ENCODE measurements around the gene MRLN. TPM values are rescaled to one million over a fixed set of nuclear protein-coding genes. Genes with fewer than 3 reads are reported as not detected.

The MRLN gene
- total and polyA plus RNA-seq, 8 donors, result 5.0 TPM; not detected in 7

DNA sequence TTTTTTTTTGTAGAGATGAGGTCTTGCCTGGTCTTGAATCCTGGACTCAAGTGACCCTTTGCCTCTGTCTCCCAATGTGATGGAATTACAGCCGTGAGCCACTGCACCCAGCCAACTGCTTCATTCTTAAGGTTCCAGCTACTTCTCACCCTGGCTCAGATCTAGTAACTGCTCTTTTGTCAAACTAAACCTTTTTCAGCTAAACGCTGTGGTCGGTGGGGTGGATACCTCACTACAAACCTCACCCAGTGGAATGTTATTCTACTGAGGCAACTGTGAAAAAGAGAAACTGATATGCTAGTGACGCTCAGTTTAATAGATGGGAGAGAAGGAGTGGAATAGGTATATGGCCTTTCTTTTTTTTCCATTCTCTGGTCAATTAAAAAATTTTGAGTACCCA, 1.7 kb upstream of the MRLN start:
- no peak overlapping the region for H3K4me3 ChIP-seq
- WGBS, 5 donors, result 81 to 92% (median 85%) methylated on average over 4 of the region's 4 CpGs
- no peaks in the 10 kb centered on the region for H3K4me1 ChIP-seq
- DNase-seq, result no peak
- no peak overlapping the region for H3K27ac ChIP-seq
- no peaks in the 10 kb centered on the region for H3K36me3 ChIP-seq
- no peaks in the 10 kb centered on the region for H3K27me3 ChIP-seq
- H3K9me3 ChIP-seq, result peaks cover 0 to 7% (median 1%) of the 10 kb centered on the region in 4 donors
- no peak for TF ChIP-seq POLR2A (IDR thresholded peaks at IDR 0.05)
- intact Hi-C loops (cut with DNase I; ENCODE audit: low total_unique reads), result no loop called here

DNA sequence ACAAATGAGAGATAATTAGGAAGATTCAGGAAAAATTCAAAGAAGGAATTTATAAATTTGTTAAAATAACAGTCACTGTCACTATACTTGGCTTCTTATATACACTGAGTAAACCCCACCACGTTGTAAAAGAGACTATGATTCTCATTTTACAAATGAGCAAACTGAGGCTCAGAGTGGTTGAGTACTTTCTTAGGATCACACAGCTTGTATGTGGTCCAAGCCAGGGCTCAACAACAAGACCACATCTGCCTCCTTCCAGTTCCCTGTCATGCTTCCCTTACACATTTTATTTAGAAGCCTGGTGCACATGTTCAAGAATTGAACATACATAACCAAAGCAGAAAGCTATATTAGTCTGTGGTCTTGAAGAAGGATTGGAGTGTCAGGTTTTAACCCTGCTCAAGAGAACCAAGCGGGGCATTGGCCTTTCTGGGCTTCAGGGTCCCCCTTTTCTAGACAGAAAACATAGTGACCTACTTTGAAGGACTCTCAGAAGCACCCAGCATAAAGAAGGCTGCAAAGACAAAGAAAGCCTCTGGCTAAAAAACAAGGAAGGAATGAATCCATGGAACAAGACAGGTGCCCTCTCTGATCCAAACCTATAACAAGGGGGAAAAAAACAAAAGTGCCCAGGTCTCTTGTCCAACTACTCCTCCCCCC, 846 bp downstream of the MRLN start:
- Histone ChIP-seq H3K27me3 (no peaks in the 10 kb centered on the region), H3K36me3 (no peaks in the 10 kb centered on the region), H3K27ac (no peak overlapping the region), H3K4me3 (no peak overlapping the region), H3K9me3 (no peaks in the 10 kb centered on the region), H3K4me1 (no peaks in the 10 kb centered on the region)
- TF ChIP-seq POLR2A (IDR thresholded peaks at IDR 0.05), result no peak
- no peak for TF ChIP-seq POLR2AphosphoS5 (IDR thresholded peaks at IDR 0.05)
- TF ChIP-seq CTCF (IDR thresholded peaks at IDR 0.05), result no peak
- TF ChIP-seq EP300 (IDR thresholded peaks at IDR 0.05), result no peak
- intact Hi-C loops (cut with DNase I; ENCODE audit: low total_unique reads), result no loop called here
- DNase-seq, result no peak
- 59 to 67% (median 64%) methylated on average over 2 of the region's 2 CpGs for WGBS, 5 donors

- no peak for DNase-seq
- H3K4me3 ChIP-seq, result no peak overlapping the region
- 68 to 84% (median 80%) methylated on average over 12 of the region's 12 CpGs for WGBS, 5 donors
Measured at GRCh38 chr10:59750155-59750945, 2.9 kb downstream of the MRLN start.

DNA sequence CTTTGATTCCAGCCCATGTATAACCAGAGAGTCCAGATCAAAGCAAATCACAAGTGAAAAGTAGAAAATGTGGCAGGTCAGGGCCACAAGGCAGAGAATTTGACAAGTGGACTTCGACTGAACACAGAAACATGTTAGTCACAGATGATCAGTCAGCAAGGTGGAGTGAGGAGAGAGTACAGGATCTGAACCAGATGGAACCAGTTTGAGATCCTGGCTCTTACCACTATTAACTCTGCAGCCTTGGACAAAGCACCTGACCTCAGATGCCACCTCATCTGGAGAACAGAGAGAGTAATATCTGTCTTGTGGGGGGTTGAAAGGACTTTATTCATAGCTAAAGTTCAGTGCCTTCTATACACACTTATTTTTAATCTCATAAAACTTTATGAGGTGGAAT, 4.4 kb downstream of the MRLN start:
- no peaks in the 10 kb centered on the region for H3K27me3 ChIP-seq
- no peaks in the 10 kb centered on the region for H3K36me3 ChIP-seq
- peak in 1 of 2 donors; percentile 29 for DNase-seq
- 46 to 74% (median 67%) methylated on average over 1 of the region's 1 CpG for WGBS, 5 donors
- H3K4me3 ChIP-seq, result no peak overlapping the region
- H3K27ac ChIP-seq, result no peak overlapping the region
- H3K4me1 ChIP-seq, result no peaks in the 10 kb centered on the region
- H3K9me3 ChIP-seq, result no peaks in the 10 kb centered on the region
- intact Hi-C loops (cut with DNase I; ENCODE audit: low total_unique reads), result no loop called here
- TF ChIP-seq CTCF (IDR thresholded peaks at IDR 0.05) (no peak), POLR2AphosphoS5 (IDR thresholded peaks at IDR 0.05) (no peak), EP300 (IDR thresholded peaks at IDR 0.05) (no peak), POLR2A (IDR thresholded peaks at IDR 0.05) (no peak)

More at GRCh38 chr10:59750155-59750945, 2.9 kb downstream of the MRLN start:
- intact Hi-C loops (cut with DNase I; ENCODE audit: low total_unique reads), result no loop called here
- Histone ChIP-seq H3K27me3 (no peaks in the 10 kb centered on the region), H3K36me3 (no peaks in the 10 kb centered on the region), H3K27ac (no peak overlapping the region), H3K4me1 (no peaks in the 10 kb centered on the region), H3K9me3 (no peaks in the 10 kb centered on the region)
- TF ChIP-seq CTCF (IDR thresholded peaks at IDR 0.05) (no peak), POLR2A (IDR thresholded peaks at IDR 0.05) (no peak), EP300 (IDR thresholded peaks at IDR 0.05) (no peak), POLR2AphosphoS5 (IDR thresholded peaks at IDR 0.05) (no peak)

Data from stomach (tissue), 9 donors.